ENCODE measurements around the gene ULK1.

ULK1 gene

DNA sequence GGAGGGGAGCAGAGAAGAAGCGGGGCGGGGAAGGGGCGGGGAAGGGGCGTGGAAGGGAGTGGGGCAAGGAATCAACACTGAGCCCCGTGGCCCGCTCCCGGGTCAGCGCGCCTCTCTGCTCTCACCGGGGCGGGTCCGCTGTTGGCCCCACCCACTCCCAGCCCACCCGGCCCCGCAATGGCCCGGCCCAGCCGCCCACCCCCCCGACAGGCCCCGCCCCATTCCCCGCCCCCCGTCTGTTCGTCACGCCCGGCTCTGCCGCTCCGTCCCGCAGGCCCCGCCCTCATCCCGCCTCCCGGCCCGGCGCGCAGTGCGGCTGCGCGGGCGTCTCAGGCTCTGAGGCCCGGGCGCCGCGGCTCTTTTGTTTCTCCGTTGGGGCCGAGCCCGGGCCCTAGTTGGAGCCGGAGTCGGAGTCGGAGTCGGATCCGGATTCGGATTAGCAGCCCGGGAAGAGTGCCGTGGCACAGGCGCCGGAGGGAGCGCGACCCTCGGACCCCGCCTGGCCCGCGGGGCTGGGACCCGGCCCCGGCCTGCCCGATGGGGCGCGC lies at the start of gene ULK1:
Gene ULK1 (plus strand): TSS at position 310 of the 548 bp plus-strand sequence. CDS start 380 bp downstream, outside the sequence.
- DNase-seq = peak; percentile 71

GRCh38 chr12:131844656-131845055 lies 49.8 kb upstream of the ULK1 start:
- DNase-seq = no peak

- DNase-seq = peak; percentile 8
These were observed 49.3 kb upstream of the ULK1 start for GRCh38 chr12:131845121-131845520.

GRCh38 chr12:131847456-131847855 lies 47.0 kb upstream of the ULK1 start:
- peak; percentile 42 for DNase-seq

- DNase-seq = no peak
These were observed 45.7 kb upstream of the ULK1 start for GRCh38 chr12:131848753-131849152.

- no peak for DNase-seq
These were observed 44.5 kb upstream of the ULK1 start for GRCh38 chr12:131849700-131850553.

DNA sequence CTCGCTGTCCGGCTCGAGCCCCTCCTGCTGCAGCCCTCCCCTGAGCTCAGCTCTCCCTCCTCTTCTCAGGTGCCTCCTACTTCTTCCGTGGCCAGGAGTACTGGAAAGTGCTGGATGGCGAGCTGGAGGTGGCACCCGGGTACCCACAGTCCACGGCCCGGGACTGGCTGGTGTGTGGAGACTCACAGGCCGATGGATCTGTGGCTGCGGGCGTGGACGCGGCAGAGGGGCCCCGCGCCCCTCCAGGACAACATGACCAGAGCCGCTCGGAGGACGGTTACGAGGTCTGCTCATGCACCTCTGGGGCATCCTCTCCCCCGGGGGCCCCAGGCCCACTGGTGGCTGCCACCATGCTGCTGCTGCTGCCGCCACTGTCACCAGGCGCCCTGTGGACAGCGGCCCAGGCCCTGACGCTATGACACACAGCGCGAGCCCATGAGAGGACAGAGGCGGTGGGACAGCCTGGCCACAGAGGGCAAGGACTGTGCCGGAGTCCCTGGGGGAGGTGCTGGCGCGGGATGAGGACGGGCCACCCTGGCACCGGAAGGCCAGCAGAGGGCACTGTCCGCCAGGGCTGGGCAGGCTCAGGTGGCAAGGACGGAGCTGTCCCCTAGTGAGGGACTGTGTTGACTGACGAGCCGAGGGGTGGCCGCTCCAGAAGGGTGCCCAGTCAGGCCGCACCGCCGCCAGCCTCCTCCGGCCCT lies 43.4 kb upstream of the ULK1 start:
- DNase-seq = no peak

DNA sequence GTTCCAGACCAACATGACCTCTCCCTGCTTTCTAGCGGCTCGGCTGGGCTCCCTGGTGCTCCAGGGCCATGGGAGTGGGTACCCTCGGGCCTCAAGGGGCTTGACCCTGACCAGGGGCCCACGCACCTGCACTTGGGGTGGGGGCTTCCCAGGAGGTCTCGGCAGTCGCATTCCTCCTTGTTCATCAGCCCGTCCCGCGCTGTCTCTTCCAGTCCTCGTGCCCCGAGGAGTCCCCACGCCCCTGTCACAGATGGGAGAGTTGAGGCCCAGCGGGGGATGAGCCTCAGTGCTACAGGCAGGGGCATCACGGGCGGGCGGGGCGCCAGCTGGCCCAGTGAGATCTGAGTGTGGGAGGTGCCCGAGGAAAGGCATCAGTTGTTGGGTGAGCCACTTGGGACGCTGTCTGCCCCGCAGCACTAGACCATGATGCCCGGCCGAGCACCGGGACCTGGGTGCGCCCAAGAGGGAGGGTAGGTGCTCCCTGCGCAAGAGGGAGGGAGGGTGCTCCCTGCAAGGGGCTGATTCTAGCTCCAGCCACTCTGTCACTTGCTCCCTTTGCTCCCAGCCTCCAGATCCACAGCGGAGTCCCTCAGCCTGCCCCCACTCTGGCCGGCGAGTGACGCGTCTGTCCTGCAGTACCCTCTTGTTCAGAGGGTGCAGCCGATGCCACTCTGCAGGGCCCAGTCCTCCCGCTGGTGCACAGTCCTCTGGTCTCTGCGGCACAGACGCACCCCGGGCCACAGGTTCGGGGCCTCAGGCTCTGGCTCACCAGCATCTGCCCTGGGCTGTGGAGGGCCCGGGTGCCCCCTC lies 42.5 kb upstream of the ULK1 start:
- DNase-seq = no peak

DNA sequence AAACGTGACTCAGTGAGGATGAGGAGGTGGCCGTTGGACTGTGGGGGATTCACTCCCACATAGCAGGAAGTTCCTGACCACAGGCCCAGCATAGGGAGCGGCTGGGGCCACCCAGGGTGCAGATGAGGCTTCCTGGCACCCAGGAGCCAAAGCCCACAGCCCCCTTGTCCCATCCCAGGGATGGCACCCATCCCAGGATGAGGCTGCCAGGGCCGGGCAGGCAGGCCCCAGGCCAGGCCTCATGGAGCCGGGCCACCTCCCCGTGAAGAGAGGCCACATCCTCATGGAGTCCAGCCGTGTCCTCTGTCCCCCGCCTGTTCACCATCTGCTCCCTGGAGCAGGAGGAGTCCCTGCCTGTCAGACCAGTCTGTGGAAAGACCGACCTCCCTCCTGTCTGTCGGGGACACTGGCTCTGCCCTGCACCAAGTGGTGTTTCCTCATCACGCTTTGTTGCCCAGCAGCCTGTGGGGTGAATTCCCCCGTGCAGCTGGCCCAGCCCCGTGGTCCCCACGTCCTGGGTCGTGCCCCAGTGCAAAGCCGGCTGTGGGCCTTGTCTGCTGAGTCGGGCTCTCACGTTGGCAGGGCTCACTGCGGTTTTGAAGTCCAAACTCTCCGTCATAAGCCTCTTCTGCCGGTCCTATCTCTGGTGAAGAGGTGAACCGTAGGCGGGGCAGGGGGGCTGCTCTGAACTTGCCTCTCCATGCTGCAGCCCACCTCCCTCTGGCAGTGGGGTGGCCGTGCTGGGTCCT lies 41.7 kb upstream of the ULK1 start:
- DNase-seq = no peak

DNA sequence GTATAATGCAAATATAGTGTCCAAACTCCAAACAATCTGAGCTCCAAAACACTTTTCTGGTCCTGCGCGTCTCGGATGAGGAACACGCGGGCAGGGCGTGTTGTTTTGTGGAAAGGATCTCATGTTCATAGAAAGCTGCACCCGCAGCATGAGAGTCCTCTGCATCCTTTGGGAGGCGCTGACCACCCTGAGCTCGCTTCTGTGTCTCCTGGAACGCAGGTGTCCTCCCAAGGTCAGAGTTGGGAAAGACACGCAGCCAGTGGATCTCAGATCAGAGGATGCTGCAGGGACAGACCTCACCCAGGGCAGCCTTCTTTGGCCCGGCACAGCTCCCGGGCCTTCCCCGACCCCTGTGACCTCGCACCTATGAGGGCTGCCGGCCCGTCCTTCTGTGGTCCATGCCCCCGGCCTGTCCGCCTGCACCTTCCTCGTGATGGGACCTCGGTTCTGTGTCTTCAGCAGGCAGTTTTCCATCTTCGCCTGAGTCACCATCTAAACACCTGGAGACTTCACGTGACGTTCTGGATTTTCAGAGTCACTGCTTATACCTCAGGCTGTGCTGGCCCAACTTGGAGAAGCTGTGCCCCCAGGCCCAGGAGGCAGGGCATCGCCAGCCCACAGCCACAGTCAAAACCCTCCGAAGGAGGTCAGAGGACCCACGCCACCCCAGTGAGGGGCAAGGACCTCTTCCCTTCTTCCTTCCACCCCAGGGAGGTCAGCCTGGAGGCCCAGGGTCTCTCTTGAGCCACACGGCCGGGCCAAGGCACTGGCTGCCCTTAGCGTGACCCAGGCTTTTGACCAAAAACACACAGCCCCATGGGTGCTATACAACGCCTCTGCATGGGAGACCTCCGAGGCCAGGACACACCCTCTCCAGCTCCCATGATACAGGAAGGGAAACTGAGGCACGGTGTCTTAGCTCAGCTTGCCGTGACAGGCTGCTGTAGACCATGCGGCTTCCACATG lies 40.3 kb upstream of the ULK1 start:
- DNase-seq = no peak

- DNase-seq = no peak
These were observed 39.5 kb upstream of the ULK1 start for GRCh38 chr12:131854861-131855476.

DNA sequence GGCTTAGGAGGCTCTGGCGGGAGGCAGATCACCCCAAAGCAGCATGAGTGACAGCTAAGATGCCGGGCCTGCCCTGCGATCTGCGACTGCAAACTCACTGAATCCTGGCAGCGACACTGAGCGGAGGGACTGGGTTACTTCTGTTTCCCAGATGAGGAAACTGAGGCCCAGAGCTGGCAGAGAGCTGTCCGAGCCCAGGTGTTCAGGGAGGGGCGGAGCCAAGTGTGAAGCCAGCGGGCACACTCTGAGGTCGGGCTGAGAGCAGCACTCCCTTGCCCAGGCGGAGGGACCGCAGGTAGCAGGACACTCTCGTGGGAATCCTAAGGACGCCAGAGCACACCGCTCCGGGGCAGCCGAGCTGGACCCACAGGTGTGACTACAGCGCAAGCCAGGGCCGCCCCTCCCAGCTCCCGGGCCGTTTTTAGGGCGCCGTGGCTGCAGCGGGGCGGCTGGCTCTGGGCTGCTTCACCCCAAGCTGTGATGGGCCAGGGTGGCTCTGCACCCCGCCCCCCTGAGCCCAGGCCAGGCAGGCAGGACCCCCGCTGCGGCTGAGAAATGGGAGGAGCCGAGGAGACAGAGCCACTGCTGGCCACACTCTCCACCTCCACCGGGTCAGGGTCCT lies 38.8 kb upstream of the ULK1 start:
- DNase-seq = no peak

- DNase-seq = no peak
These were observed 37.9 kb upstream of the ULK1 start for GRCh38 chr12:131856366-131857097.

DNA sequence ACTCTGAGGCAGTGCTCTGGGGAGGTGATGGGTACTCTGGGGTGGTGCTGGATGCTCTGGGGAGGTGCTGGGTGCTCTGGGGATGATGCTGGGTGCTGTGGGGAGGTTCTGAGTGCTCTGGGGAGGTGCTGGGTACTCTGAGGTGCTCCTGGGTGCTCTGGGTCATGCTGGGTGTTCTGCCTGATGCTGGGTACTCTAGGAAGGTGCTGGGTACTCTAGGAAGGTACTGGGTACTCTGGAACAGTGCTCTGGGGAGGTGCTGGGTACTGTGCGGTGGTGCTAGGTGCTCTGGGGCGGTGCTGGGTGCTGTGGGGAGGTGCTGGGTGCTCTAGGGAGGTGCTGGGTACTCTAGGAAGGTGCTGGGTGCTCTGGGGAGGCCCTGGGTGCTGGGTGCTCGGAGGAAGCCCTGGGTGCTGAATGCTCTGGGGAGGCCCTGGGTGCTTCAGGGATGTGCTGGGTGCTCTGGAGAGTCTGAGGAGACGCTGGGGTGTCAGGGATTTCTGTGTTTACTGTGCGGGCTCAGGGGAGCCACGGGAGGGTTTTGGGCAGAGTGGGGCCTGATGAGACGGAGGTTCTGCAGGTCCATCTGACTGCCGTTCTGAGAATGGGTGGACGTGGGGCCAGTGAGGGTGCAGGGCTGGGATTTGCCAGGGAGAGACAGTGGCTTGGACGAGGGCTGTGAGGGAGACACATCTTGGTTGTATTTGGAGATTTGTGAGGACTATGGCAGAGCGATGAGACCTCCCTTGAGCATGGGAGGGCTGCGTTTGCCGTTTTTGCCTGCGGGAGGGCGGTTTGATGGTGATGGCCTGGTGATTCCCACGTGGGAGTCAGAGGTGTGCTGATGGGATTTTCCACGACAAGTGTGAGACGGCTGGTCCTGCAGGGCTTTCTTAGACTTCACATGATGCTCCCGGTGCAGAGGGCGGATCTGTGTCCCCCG lies 36.2 kb upstream of the ULK1 start:
- DNase-seq = no peak

- DNase-seq = peak; percentile 53
These were observed 33.8 kb upstream of the ULK1 start for GRCh38 chr12:131860472-131861260.

DNA sequence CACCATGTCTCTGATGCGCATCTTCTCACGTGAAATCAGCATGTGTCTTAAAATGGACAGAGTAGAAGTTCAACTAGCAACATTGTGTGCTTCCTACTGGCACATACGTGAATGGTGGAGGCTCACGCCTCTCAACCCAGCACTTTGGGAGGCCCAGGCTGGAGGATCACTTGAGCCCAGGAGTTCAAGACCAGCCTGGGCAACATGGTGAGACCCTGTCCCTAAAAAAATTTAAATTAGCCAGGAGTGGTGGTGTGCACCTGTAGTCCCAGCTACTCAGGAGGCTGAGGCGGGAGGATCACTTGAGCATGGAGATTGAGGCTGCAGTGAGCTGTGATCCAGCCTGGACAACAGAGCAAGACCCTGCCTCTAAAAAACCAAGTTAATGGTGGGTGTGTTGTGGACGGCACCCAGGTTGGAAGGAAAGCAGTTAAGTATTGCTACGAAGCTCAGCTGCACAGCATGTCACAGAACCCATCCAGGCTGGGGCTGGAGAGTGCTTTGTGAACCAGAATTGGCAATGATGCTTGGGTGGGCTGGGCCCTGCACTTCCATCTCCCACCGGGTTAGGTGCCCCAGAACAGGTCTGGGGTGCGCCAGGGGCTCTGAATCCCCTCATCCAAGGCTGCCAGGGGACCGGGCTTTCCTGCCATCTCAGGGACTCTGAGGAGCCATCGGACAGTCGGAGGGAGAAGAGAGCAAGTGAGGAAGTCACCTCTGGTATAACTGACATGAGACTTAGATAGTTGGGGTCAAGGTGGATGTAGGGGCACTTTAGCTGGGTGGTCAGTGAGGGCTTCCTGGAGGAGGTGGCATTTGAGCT lies 33.0 kb upstream of the ULK1 start:
- DNase-seq = no peak

DNA sequence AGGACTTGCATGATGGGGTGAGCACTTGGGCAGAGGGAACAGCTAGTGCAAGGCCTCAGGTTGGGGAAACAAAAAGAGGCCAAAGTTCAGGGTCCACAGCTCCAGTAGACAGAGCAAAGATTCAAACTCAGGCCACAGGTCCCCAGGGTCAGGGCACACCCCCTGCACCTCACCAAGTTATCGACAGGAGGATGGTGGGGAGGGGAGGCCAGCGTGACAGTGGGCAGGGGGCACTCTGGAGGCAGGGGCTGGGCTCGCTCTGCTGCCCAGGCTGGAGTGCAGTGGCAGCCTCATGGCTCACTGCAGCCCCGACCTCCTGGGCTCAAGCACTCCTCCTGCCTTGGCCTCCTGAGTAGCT lies 32.4 kb upstream of the ULK1 start:
- no peak for DNase-seq

Data from DMS79 treated with DMSO at 0.1 percent for 48 hours (cell line).